K562 (cell line): ENCODE results near the gene DYNC2I2. TPM values are rescaled to one million over a fixed set of nuclear protein-coding genes. Genes with fewer than 3 reads are reported as not detected.
A peak's percentile ranks its signal among the peaks of the same experiment; 100 is the strongest.

Experiments used
- BCOR ChIP-seq: fragments of 450-650 bp; IDR thresholded peaks from 2 replicates; pipeline ENCODE4 v1.6.1; 2016
- CREM ChIP-seq: IDR thresholded peaks from 2 replicates; pipeline ENCODE4 v1.6.1; 2014; ENCODE audit warnings: antibody characterized with exemption, low read depth
- GABPB2 ChIP-seq: fragments of 250-450 bp; sonication (Bioruptor Pico); conservative IDR thresholded peaks from 2 replicates; pipeline ENCODE4 v1.5.1; 2021; ENCODE audit warnings: mild to moderate bottlenecking
- HSF4 ChIP-seq: fragments of 250-450 bp; sonication (Bioruptor Pico); IDR thresholded peaks from 2 replicates; pipeline ENCODE4 v2.1.2; 2022; ENCODE audit warnings: mild to moderate bottlenecking, moderate library complexity, borderline replicate concordance
- JUND ChIP-seq, 2 experiments: IDR thresholded peaks; 2 replicates in 1 of 2; 3 replicates in 1 of 2; pipeline ENCODE4 v1.6.1; 2011; ENCODE audit warnings: borderline replicate concordance in 2 of 2, low read depth in 2 of 2, low read length in 2 of 2, improper control_type of control experiment in 1 of 2, missing biosample characterization in 1 of 2, missing genetic modification characterization in 1 of 2, missing genetic modification reagents in 1 of 2
- MTA1 ChIP-seq: fragments of 450-650 bp; IDR thresholded peaks from 2 replicates; pipeline ENCODE4 v1.6.1; 2017; ENCODE audit warnings: borderline replicate concordance
- MYC ChIP-seq, 2 experiments: fragments of 250-450 bp in 1 of 2; sonication (Bioruptor Pico) in 1 of 2; IDR thresholded peaks; 2 replicates each; pipeline versions ENCODE4 v1.5.1 to v1.6.1; 2012 to 2021; ENCODE audit warnings: low read depth in 2 of 2, borderline replicate concordance in 1 of 2, improper control_type of control experiment in 1 of 2, low read length in 1 of 2, mild to moderate bottlenecking in 1 of 2, moderate library complexity in 1 of 2
- NFRKB ChIP-seq: fragments of 450-650 bp; IDR thresholded peaks from 2 replicates; pipeline ENCODE4 v1.6.1; 2016; ENCODE audit warnings: low read depth
- NR2F6 ChIP-seq: fragments of 450-650 bp; formaldehyde crosslinking; IDR thresholded peaks from 2 replicates; pipeline ENCODE4 v1.4.0; 2020; ENCODE audit warnings: mild to moderate bottlenecking
- PML ChIP-seq: IDR thresholded peaks from 2 replicates; pipeline ENCODE4 v1.6.1; 2012; ENCODE audit warnings: low read length, inconsistent platforms
- RBFOX2 ChIP-seq: fragments of 200-400 bp; formaldehyde crosslinking; IDR thresholded peaks from 2 replicates; pipeline ENCODE4 v1.6.1; 2017; ENCODE audit warnings: low read depth, mild to moderate bottlenecking, low read length, moderate library complexity
- RBM22 ChIP-seq: fragments of 200-400 bp; formaldehyde crosslinking; IDR thresholded peaks from 2 replicates; pipeline ENCODE4 v1.6.1; 2018; ENCODE audit warnings: low read length, low read depth; ENCODE audit not compliant: poor library complexity, severe bottlenecking
- SAFB ChIP-seq: fragments of 200-400 bp; formaldehyde crosslinking; IDR thresholded peaks from 2 replicates; pipeline ENCODE4 v1.6.1; 2017; ENCODE audit warnings: low read depth, low read length, borderline replicate concordance
- SMARCA4 ChIP-seq: fragments of 450-650 bp; IDR thresholded peaks from 2 replicates; pipeline ENCODE4 v1.6.1; 2016
- TAF7 ChIP-seq: fragments of 450-650 bp; IDR thresholded peaks from 2 replicates; pipeline ENCODE4 v1.6.1; 2016; ENCODE audit warnings: missing genetic modification characterization, missing compliant biosample characterization
- ZKSCAN3 ChIP-seq: fragments of 250-450 bp; sonication (Bioruptor Pico); IDR thresholded peaks from 2 replicates; pipeline ENCODE4 v1.4.0; 2020
- ZNF23 ChIP-seq: fragments of 250-450 bp; sonication (Bioruptor Pico); IDR thresholded peaks from 2 replicates; pipeline ENCODE4 v1.4.0; 2020; ENCODE audit warnings: mild to moderate bottlenecking
- ZNF316 ChIP-seq: fragments of 450-650 bp; IDR thresholded peaks from 2 replicates; pipeline ENCODE4 v1.6.1; 2016
- ZNF551 ChIP-seq: fragments of 250-450 bp; sonication (Bioruptor Pico); IDR thresholded peaks from 2 replicates; pipeline ENCODE4 v1.5.0; 2021; ENCODE audit warnings: mild to moderate bottlenecking, moderate library complexity
- ZNF764 ChIP-seq: fragments of 250-450 bp; sonication (Bioruptor Pico); IDR thresholded peaks from 2 replicates; pipeline ENCODE4 v1.4.0; 2020; ENCODE audit warnings: low read depth, mild to moderate bottlenecking, moderate library complexity
- polyA plus RNA-seq, 8 experiments: library from polyadenylated mRNA; depleted of rRNA in 4 of 8; stranded (reverse) in 5 of 8; unstranded in 3 of 8; fragments of >200 nt; fragmentation: Nextera tagmentation in 2 of 8; fragmentation: Illumina TruSeq in 1 of 8; extraction: Ambion mirVana in 2 of 8; extraction: Trizol in 1 of 8; gene quantifications; 2 replicates each; pipeline versions ENCODE4 v1.2.1 to v1.2.3, GENCODE V29; 2011 to 2014; ENCODE audit warnings: inconsistent platforms in 1 of 8, missing spikeins in 1 of 8
- total RNA-seq, 7 experiments: library from RNA; depleted of rRNA in 6 of 7; stranded (reverse); fragments of >200 nt in 6 of 7; fragmentation: Illumina TruSeq in 2 of 7; extraction: Trizol in 2 of 7; gene quantifications; 2 replicates each; pipeline versions ENCODE4 v1.2.1 to v1.2.3, GENCODE V29; 2011 to 2021; ENCODE audit warnings: low replicate concordance in 1 of 7
- TF ChIP-seq, protein P1 (sequence below): fragments of 450-650 bp; conservative IDR thresholded peaks from 2 replicates; pipeline ENCODE4 v1.6.1; 2016; ENCODE audit warnings: missing genetic modification characterization, low read depth, mild to moderate bottlenecking, control low read depth, missing compliant biosample characterization
- TF ChIP-seq, protein P2 (sequence below), 2 experiments: fragments of 450-650 bp in 1 of 2; sonication (generic) in 1 of 2; formaldehyde crosslinking; conservative IDR thresholded peaks; 2 replicates each; pipeline versions ENCODE4 v1.4.0 to v1.8.1; 2020 to 2022; ENCODE audit warnings: mild to moderate bottlenecking in 1 of 2, missing genetic modification reagents in 1 of 2
- TF ChIP-seq, protein P3 (sequence below): fragments of 250-450 bp; sonication (Bioruptor Pico); IDR thresholded peaks from 2 replicates; pipeline ENCODE4 v1.9.0; 2021; ENCODE audit warnings: mild to moderate bottlenecking, inconsistent platforms

Gene DYNC2I2
- total and polyA plus RNA-seq, 9 of the 15 experiments (the other 6 are each of a cell fraction or from before 2014, with no cell fraction given) = 1.5 to 249 (median 70.0) TPM

DNA sequence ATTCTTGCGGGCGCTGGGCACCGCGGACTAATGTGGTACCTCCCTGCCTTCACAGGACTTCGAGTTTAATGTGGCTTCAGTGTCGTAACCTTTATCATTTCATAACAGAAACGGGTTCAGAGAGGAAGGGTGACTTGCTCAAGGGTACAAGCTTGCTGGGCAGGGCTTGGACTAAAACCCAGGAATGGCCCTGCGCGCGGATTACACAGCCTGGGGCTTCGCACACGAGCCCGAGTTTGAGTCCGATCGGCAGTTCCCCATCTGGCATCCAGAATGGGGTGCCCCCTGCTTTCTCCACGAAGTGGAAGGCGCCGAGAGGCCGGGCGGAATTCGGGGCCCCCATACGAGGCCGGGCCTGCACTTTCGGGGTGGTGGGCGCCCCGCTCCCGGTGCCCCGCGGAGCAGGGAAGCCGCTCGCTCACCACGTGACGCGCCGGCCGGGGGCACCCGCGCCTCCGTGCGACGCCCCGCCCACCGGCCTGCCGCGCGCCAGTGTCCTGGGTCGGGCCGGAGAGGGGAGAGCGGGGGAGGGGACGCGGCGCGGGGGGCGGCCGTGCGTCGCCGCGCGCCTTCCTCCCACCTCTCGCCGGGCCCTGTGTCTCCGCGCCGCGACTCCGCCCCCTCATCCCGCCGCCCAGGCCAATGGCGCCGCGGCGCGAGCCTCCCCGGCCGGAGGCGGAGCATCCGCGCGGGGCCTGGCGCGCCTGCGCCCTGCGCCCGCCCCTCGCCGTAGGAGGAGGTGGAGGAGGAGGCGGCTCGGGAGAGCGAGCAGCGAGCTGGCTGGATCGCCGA is 32.0 kb upstream of the DYNC2I2 start, which contains the start of gene SET (continued):
- TF ChIP-seq, protein P1, sequence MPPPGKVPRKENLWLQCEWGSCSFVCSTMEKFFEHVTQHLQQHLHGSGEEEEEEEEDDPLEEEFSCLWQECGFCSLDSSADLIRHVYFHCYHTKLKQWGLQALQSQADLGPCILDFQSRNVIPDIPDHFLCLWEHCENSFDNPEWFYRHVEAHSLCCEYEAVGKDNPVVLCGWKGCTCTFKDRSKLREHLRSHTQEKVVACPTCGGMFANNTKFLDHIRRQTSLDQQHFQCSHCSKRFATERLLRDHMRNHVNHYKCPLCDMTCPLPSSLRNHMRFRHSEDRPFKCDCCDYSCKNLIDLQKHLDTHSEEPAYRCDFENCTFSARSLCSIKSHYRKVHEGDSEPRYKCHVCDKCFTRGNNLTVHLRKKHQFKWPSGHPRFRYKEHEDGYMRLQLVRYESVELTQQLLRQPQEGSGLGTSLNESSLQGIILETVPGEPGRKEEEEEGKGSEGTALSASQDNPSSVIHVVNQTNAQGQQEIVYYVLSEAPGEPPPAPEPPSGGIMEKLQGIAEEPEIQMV = 0 out of 2 replicates have a peak, but pooled peaks have one; percentile 56
- TF ChIP-seq NFRKB = peak; percentile 67; the same call in 1 of the 2 replicates
- peak; percentile 79 for TF ChIP-seq CREM
- TF ChIP-seq BCOR = no peak
- peak; percentile 82 for TF ChIP-seq ZNF764 (CRISPR knock-in tag)
- TF ChIP-seq ZNF316 = peak; percentile 90
- peak; percentile 88 for TF ChIP-seq MYC (IDR thresholded peaks at IDR 0.05; ENCODE audit: low read depth, low read length)
- no peak; the same call in 1 of the 2 replicates for TF ChIP-seq MYC (CRISPR knock-in tag; IDR thresholded peaks at IDR 0.05; ENCODE audit: borderline replicate concordance, low read depth)
- peak; percentile 40; the same call in 1 of the 2 replicates for TF ChIP-seq TAF7 (tag)
- no peak for TF ChIP-seq HSF4 (CRISPR knock-in tag)
- no peak for TF ChIP-seq ZKSCAN3 (CRISPR knock-in tag)
- TF ChIP-seq RBFOX2 = peak; percentile 77
- TF ChIP-seq GABPB2 (CRISPR knock-in tag) = no peak
- peak; percentile 61; the same call in 1 of the 2 replicates for TF ChIP-seq MTA1
- no peak for TF ChIP-seq JUND (IDR thresholded peaks at IDR 0.05; ENCODE audit: borderline replicate concordance, low read depth, low read length)
- peak; percentile 41; the same call in 1 of the 3 replicates for TF ChIP-seq JUND (tag; IDR thresholded peaks at IDR 0.05; ENCODE audit: borderline replicate concordance, low read depth, low read length)
- TF ChIP-seq, protein P2, sequence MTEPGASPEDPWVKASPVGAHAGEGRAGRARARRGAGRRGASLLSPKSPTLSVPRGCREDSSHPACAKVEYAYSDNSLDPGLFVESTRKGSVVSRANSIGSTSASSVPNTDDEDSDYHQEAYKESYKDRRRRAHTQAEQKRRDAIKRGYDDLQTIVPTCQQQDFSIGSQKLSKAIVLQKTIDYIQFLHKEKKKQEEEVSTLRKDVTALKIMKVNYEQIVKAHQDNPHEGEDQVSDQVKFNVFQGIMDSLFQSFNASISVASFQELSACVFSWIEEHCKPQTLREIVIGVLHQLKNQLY (CRISPR knock-in tag; conservative IDR thresholded peaks at IDR 0.05) = peak in 1 of 2 experiments; percentile 58; a peak in 1 of 4 replicates
- peak; percentile 32 for TF ChIP-seq PML
- 0 out of 2 replicates have a peak, but pooled peaks have one; percentile 36 for TF ChIP-seq ZNF23
- no peak for TF ChIP-seq SAFB
- TF ChIP-seq, protein P3, sequence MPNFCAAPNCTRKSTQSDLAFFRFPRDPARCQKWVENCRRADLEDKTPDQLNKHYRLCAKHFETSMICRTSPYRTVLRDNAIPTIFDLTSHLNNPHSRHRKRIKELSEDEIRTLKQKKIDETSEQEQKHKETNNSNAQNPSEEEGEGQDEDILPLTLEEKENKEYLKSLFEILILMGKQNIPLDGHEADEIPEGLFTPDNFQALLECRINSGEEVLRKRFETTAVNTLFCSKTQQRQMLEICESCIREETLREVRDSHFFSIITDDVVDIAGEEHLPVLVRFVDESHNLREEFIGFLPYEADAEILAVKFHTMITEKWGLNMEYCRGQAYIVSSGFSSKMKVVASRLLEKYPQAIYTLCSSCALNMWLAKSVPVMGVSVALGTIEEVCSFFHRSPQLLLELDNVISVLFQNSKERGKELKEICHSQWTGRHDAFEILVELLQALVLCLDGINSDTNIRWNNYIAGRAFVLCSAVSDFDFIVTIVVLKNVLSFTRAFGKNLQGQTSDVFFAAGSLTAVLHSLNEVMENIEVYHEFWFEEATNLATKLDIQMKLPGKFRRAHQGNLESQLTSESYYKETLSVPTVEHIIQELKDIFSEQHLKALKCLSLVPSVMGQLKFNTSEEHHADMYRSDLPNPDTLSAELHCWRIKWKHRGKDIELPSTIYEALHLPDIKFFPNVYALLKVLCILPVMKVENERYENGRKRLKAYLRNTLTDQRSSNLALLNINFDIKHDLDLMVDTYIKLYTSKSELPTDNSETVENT (CRISPR knock-in tag) = peak; percentile 96; the same call in 1 of the 2 replicates
- peak; percentile 66 for TF ChIP-seq SMARCA4
- TF ChIP-seq RBM22 = no peak
- peak; percentile 82; the same call in 1 of the 2 replicates for TF ChIP-seq NR2F6 (CRISPR knock-in tag)
- no peak for TF ChIP-seq ZNF551 (CRISPR knock-in tag)
